GM23338 (cell line): ENCODE results near the gene PPFIA4.

Source experiments
- EZH2 ChIP-seq: fragments of 200-600 bp; sonication (generic); IDR thresholded peaks from one replicate; pipeline ENCODE4 v1.8.0; 2017; ENCODE audit warnings: antibody characterized with exemption, mild to moderate bottlenecking, low read depth; ENCODE audit not compliant: unreplicated experiment
- EZH2phosphoT487 ChIP-seq: fragments of 200-600 bp; sonication (generic); IDR thresholded peaks from one replicate; pipeline ENCODE4 v1.8.1; 2018; ENCODE audit warnings: antibody characterized with exemption; ENCODE audit not compliant: unreplicated experiment
- POLR2AphosphoS5 ChIP-seq: IDR thresholded peaks from 2 replicates; pipeline ENCODE4 v1.6.1; 2016; ENCODE audit warnings: antibody characterized with exemption, low read depth
- TF ChIP-seq, protein P1 (sequence below): IDR thresholded peaks from one replicate; pipeline ENCODE4 v1.6.1; 2018; ENCODE audit warnings: antibody characterized with exemption; ENCODE audit not compliant: unreplicated experiment
- TF ChIP-seq, protein P2 (sequence below), 2 experiments: fragments of 200-600 bp in 1 of 2; sonication (generic) in 1 of 2; conservative IDR thresholded peaks; 2 replicates each; pipeline versions ENCODE4 v1.5.1 to v1.6.1; 2016 to 2017; ENCODE audit warnings: antibody characterized with exemption in 2 of 2, low read depth in 2 of 2, mild to moderate bottlenecking in 2 of 2, moderate library complexity in 1 of 2

DNA sequence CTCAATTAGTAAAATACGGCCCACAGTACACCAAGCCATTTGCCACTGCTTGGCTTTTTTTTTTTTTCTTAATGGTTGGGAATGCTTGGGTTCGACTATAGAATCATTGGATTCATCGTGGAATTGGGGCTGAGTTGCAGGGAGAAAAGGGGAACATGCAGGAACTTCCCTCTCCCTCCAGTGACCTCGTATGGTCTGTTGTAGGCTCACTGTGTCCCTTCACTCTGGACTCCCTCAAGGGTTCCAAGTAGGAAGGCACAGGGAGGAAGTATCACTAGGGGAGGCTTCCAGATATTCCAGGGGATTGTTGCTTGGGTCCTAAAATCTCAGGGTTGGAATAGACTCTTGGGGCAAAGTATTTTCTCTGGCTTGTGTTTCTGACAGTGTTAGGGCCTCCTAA is 24.5 kb downstream of the PPFIA4 start:
- no peak for TF ChIP-seq EZH2
- TF ChIP-seq, protein P1, sequence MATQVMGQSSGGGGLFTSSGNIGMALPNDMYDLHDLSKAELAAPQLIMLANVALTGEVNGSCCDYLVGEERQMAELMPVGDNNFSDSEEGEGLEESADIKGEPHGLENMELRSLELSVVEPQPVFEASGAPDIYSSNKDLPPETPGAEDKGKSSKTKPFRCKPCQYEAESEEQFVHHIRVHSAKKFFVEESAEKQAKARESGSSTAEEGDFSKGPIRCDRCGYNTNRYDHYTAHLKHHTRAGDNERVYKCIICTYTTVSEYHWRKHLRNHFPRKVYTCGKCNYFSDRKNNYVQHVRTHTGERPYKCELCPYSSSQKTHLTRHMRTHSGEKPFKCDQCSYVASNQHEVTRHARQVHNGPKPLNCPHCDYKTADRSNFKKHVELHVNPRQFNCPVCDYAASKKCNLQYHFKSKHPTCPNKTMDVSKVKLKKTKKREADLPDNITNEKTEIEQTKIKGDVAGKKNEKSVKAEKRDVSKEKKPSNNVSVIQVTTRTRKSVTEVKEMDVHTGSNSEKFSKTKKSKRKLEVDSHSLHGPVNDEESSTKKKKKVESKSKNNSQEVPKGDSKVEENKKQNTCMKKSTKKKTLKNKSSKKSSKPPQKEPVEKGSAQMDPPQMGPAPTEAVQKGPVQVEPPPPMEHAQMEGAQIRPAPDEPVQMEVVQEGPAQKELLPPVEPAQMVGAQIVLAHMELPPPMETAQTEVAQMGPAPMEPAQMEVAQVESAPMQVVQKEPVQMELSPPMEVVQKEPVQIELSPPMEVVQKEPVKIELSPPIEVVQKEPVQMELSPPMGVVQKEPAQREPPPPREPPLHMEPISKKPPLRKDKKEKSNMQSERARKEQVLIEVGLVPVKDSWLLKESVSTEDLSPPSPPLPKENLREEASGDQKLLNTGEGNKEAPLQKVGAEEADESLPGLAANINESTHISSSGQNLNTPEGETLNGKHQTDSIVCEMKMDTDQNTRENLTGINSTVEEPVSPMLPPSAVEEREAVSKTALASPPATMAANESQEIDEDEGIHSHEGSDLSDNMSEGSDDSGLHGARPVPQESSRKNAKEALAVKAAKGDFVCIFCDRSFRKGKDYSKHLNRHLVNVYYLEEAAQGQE = no peak
- no peak for TF ChIP-seq POLR2AphosphoS5
- TF ChIP-seq EZH2phosphoT487 = no peak
- TF ChIP-seq, protein P2, sequence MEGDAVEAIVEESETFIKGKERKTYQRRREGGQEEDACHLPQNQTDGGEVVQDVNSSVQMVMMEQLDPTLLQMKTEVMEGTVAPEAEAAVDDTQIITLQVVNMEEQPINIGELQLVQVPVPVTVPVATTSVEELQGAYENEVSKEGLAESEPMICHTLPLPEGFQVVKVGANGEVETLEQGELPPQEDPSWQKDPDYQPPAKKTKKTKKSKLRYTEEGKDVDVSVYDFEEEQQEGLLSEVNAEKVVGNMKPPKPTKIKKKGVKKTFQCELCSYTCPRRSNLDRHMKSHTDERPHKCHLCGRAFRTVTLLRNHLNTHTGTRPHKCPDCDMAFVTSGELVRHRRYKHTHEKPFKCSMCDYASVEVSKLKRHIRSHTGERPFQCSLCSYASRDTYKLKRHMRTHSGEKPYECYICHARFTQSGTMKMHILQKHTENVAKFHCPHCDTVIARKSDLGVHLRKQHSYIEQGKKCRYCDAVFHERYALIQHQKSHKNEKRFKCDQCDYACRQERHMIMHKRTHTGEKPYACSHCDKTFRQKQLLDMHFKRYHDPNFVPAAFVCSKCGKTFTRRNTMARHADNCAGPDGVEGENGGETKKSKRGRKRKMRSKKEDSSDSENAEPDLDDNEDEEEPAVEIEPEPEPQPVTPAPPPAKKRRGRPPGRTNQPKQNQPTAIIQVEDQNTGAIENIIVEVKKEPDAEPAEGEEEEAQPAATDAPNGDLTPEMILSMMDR (conservative IDR thresholded peaks at IDR 0.05; ENCODE audit: low read depth in 2 of 2) = no peak
